Endothelial cell (in vitro differentiated cells): ENCODE measurements around the gene YJEFN3. TPM values are rescaled to one million over a fixed set of nuclear protein-coding genes. Genes with fewer than 3 reads are reported as not detected.

ENCODE experiments used
- DNase-seq: peaks from one replicate; pipeline ENCODE4 v3.0.0; 2021; ENCODE audit warnings: low spot score
- H3K27ac Mint-ChIP-seq: one replicate; pipeline ENCODE4 v1.8.0; 2021; ENCODE audit warnings: mixed read lengths, inconsistent platforms; ENCODE audit not compliant: unreplicated experiment
- H3K27me3 Mint-ChIP-seq: one replicate; pipeline ENCODE4 v1.8.0; 2021; ENCODE audit warnings: mild to moderate bottlenecking, moderate library complexity, mixed read lengths, inconsistent platforms; ENCODE audit not compliant: unreplicated experiment
- H3K36me3 Mint-ChIP-seq: one replicate; pipeline ENCODE4 v1.8.0; 2021; ENCODE audit warnings: mild to moderate bottlenecking, low read depth, mixed read lengths, inconsistent platforms; ENCODE audit not compliant: unreplicated experiment
- H3K4me1 Mint-ChIP-seq: one replicate; pipeline ENCODE4 v1.8.0; 2021; ENCODE audit warnings: mild to moderate bottlenecking, mixed read lengths, inconsistent platforms; ENCODE audit not compliant: unreplicated experiment
- H3K4me3 Mint-ChIP-seq: one replicate; pipeline ENCODE4 v1.8.0; 2021; ENCODE audit warnings: mild to moderate bottlenecking, mixed read lengths, inconsistent platforms; ENCODE audit not compliant: unreplicated experiment
- H3K9me3 Mint-ChIP-seq: one replicate; pipeline ENCODE4 v1.8.0; 2021; ENCODE audit warnings: mixed read lengths, inconsistent platforms; ENCODE audit not compliant: unreplicated experiment
- CTCF ChIP-seq: fragments of 200-600 bp; sonication (generic); IDR thresholded peaks from one replicate; pipeline ENCODE4 v1.5.0; 2021; ENCODE audit warnings: antibody characterized with exemption; ENCODE audit not compliant: unreplicated experiment
- total RNA-seq: library from RNA; stranded (reverse); fragmentation: NEBNext Ultra II Directional; extraction: Animal tissue kit (Norgen Biotek cat#: 25700); gene quantifications from one replicate; pipeline ENCODE4 v1.2.1, GENCODE V29; 2021; ENCODE audit not compliant: unreplicated experiment

YJEFN3 gene
- total RNA-seq, 1 donor from 2014 or later = 5.2 TPM

- H3K4me3 Mint-ChIP-seq = no peak overlapping the region
- peaks cover 25% of the 10 kb centered on the region for H3K27me3 Mint-ChIP-seq
- DNase-seq = no peak
- no peaks in the 10 kb centered on the region for H3K4me1 Mint-ChIP-seq
- H3K9me3 Mint-ChIP-seq = no peaks in the 10 kb centered on the region
- no peak overlapping the region for H3K27ac Mint-ChIP-seq
- TF ChIP-seq CTCF = no peak
- peaks cover 44% of the 10 kb centered on the region for H3K36me3 Mint-ChIP-seq
These were observed 29.3 kb upstream of the YJEFN3 start for GRCh38 chr19:19499272-19499995.

GRCh38 chr19:19500975-19501644 lies 27.6 kb upstream of the YJEFN3 start:
- Mint-ChIP-seq H3K27me3 (peaks cover 22% of the 10 kb centered on the region), H3K9me3 (no peaks in the 10 kb centered on the region), H3K4me3 (no peak overlapping the region), H3K36me3 (peaks cover 34% of the 10 kb centered on the region), H3K4me1 (no peaks in the 10 kb centered on the region), H3K27ac (no peak overlapping the region)
- TF ChIP-seq CTCF = no peak
- no peak for DNase-seq

GRCh38 chr19:19501798-19502197 lies 26.9 kb upstream of the YJEFN3 start:
- H3K36me3 Mint-ChIP-seq = peaks cover 36% of the 10 kb centered on the region
- peaks cover 22% of the 10 kb centered on the region for H3K27me3 Mint-ChIP-seq
- no peak for DNase-seq
- no peak for TF ChIP-seq CTCF
- H3K27ac Mint-ChIP-seq = no peak overlapping the region
- no peaks in the 10 kb centered on the region for H3K4me1 Mint-ChIP-seq
- no peak overlapping the region for H3K4me3 Mint-ChIP-seq
- H3K9me3 Mint-ChIP-seq = no peaks in the 10 kb centered on the region

- no peak for TF ChIP-seq CTCF
- DNase-seq = no peak
- Mint-ChIP-seq H3K9me3 (no peaks in the 10 kb centered on the region), H3K4me3 (no peak overlapping the region), H3K27me3 (peaks cover 23% of the 10 kb centered on the region), H3K4me1 (no peaks in the 10 kb centered on the region), H3K36me3 (peaks cover 36% of the 10 kb centered on the region), H3K27ac (no peak overlapping the region)
These were observed 26.4 kb upstream of the YJEFN3 start for GRCh38 chr19:19502281-19502680.
